NCI-H460 (cell line): Measurements from ENCODE around the gene POLR2C. TPM values are rescaled to one million over a fixed set of nuclear protein-coding genes. Genes with fewer than 3 reads are reported as not detected.

Experiments used
- DNase-seq: peaks from one replicate; pipeline ENCODE4 v3.0.0-alpha.2; 2016; ENCODE audit warnings: low read depth; ENCODE audit errors: extremely low read depth
- total RNA-seq: library from RNA; depleted of rRNA; stranded (reverse); fragments of >200 nt; shearing (Covaris generic); gene quantifications from 2 replicates; pipeline ENCODE4 v1.2.3, GENCODE V29; 2014

The POLR2C gene
- total RNA-seq, 1 experiment from 2014 or later = 153 TPM

DNA sequence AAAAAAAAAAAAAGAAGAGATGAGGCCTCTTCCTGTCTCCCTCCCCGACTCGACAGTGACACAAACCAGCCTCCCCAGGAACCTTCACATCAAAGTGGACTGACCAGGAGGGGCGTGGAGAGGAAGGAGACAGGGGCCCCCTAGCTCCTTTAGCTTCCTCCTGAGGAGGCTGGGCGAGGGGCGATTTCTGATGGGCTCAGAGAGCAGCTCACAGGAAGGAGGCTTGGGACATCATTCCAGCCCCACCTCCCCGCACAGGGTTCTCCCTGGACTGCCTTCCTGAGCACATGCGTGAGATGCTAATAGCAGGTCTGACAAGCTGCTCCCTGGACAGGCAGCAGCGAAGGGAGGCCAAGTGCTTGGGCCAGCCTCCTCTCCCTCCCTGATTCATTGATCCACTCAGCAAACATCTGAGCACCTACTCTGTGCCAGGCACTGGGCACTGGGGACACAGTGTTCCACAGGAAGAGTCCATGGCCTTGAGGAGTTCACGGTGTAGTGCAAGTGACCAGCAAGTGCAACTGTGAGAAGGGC is 38.2 kb downstream of the POLR2C start:
- no peak for DNase-seq

DNA sequence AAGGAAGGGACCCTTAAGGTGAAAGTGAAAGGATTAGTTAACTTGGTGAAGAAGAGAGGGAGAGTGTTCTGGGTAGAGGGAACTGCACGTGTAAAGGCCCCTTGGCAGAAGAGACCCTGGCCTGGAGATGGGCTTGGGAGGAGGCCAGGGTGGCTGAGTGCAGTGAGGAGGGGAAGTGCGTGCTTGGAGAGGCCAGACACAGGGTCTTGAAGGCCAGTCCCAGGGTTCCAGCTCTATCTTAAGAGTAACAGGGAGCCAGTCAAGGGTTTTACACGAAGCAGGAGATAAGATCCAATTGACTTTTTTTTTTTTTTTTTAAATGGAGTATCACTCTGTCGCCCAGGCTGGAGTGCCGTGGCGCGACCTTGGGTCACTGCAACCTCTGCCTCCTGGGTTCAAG is 39.0 kb downstream of the POLR2C start:
- DNase-seq = no peak

DNA sequence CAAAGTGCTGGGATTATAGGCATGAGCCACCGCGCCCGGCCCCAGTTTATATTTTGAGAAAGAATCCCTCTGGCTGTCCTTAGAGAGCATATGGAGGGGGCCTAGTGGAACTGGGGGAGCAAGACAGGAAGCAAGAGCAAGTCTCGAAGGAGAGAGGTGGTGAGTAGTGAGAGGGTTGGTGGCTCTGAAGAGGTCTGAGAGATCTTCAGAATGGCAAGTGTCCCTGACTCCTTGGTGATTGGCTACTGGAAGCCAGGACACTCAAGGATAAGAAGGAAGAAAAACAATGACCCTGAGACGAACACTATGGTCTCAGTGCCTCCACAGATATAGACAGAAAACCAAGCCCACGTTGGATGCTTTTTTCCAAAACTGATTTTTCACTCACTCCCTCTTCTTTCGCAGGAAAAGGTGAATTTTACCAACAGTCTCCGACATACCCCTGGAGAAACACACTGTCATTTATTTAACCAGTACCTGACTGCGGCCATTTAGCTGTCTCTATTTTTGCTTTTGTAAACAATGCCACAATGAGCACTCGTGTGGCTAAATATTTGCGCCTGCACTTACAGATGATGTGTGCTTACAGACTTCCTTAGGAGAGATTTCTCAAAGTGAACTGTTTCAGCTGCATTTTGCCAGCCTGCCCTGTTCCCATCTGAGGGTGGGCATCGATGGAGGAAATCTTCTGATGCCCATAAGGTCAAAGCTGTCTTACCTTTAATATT is 39.7 kb downstream of the POLR2C start:
- DNase-seq = no peak

DNA sequence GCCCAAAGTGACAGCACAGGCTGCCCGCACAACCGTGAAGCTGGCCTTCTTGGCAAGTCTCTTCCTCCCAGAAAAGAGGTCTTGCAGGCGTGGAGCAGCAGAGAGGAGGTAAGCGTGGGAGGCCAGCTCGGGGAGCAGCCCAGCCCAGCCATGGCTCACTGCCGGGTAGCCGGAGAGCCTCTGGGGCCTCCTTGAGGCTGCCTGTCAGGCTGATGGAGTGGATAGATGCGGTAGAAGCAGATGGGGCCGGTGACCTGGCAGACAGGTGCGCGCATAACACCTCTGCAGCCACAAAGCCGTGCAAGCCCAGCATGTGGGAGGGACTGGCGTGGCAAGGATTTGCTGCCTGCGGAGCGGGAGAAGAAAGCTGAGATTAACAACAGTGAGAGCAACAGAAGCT is 40.9 kb downstream of the POLR2C start:
- DNase-seq = no peak

DNA sequence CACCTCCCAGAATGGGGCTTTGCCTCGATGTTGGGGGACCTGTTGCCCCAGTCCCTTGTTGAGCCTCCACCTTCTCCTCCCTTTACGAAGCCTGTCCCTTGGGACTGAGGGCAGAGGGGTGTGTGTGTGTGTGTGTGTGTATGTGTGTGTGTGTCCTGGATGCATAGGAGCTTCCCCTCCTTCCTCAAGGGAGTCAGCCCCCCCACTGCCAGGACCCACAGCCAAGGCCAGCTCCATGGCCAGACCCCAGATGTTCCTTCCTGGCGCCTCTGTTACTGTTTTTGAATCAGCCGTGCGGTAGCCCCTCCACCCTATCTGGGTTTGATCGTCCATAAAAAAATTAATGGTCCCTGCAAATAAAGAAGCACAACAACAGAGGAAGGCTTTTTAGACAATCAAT is 41.5 kb downstream of the POLR2C start:
- DNase-seq = no peak

DNA sequence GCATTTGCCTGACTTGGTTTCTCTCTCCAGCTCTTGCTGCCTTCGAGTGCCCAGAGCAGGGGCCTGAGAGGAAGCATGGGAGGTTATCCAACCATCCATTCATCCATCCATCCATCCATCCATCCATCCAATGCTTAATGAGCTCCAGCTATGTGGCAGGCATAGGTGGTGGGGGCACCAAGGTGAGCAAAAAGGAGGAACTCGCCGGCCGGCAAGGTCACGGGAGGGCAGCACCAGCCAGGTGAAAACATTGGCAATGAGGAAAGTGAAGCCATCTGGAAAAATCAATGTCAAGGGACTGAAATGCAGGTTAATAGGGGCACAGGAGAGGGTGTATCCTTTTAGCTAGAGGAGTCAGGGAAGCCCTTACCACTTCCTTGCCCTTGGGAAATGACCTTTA is 42.0 kb downstream of the POLR2C start:
- DNase-seq = no peak

DNA sequence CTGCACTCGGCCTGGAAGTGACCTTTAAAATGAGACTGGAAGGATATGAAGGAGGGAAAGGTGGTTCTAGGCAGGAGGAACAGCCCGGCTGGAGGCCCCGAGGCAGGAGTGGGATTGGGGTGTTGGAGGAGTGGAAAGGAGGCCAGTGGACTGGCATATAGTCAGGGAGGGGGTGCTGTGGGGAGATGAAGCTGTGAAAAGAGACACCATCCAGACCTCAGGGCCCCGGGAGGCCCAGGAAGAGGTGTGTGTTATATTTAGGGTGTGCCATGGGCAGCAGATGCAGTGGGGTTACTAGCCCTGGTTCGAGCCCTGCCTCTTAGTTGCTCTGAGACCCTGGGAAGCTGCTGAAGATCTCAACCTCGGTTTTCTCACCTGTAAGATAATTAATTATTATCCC is 42.7 kb downstream of the POLR2C start:
- DNase-seq = no peak

DNA sequence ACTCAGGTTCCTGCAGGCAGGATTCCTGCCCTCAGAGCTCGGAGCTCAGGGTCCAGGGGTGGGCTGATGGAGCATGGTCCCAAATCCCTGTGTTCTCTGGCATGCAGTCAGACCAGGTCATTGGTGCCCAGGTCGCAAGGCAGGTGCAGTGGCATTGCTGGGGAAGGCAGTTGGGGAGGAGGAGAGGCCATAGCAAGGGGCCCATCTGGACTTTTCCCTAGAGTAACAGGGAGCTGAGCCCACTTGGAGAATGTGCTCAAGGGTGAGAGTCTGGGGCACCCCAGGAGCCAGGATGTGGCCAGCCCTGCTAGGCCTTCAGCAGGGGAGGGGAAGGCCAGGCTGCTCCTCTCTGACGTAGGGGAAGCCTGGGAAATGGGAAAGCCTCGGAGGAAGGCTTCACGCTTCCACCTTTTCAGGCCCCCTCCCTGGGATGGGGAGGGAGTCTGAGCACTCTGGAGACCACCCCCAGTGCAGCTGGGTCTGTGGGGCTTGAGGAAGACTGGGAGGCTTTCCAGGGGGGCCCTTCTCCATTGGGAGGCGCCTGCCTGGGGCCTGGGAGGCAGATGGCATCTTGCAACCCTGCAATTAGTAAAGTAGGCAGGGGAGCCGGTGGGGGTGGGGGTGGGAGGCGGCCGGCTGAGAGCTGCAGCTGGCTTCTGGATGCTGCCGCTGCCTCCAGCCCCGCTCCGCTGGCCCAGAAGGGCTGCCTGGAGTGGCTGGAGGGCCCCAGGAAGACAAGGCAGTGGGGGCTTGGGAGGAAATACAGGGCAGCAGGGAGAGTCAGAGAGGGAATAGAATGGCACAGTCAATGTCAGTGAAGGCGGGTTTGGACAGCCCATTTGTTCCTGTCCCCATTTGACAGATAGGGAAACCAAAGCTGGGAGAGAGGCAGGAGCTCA is 44.9 kb downstream of the POLR2C start:
- no peak for DNase-seq

DNA sequence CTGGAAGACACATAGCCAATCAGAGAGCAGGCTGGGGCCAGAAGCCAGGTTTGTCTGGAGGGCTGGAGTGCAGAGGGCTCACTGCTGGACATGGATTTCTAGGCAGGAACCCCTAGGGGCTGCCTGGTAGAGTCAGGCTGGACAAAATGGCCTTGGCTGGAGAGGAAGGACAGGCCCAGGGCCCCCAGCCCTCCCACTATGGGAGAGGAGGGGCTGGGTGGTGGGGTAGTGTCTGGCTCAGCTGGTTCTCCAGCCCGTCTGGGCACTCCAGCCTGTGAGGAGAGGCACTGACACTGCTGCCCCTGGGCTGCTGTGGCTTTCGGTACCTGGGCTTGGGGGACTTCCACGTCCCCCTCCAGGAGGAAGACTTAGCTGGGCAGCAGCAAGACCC is 45.6 kb downstream of the POLR2C start:
- DNase-seq = no peak

DNA sequence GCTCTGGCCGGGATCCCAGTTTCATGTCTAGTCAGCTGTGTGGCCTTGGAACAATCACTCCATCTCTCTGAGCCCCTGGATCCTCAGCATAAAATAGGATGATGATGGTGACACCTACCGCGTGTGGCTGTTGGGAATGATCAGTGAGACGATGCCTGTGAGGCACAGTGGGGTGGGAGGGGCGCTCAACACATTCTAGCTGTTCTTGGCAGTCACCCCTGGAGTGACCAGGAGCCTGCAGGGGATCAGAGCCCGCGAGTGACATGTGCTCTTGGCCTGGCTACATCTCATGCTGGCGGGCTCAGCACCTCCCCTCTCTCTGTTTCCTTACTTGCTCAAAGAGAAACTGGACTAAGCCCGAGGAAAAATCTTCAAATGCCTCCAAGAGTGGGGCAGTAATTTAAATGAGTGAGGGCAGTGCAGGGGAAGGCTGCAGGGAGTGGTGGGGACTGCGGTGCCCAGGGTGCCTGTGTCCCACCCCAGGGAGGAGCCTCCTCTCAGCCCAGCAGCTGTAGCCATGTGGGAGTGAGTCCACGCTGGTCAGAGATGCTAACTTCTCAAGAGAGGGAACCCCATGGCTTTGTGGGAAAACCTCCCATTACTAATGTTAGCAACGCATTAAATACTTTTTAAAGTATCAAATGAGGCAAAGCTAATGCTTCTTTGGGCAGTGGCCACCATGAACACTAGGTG is 46.9 kb downstream of the POLR2C start:
- no peak for DNase-seq

DNA sequence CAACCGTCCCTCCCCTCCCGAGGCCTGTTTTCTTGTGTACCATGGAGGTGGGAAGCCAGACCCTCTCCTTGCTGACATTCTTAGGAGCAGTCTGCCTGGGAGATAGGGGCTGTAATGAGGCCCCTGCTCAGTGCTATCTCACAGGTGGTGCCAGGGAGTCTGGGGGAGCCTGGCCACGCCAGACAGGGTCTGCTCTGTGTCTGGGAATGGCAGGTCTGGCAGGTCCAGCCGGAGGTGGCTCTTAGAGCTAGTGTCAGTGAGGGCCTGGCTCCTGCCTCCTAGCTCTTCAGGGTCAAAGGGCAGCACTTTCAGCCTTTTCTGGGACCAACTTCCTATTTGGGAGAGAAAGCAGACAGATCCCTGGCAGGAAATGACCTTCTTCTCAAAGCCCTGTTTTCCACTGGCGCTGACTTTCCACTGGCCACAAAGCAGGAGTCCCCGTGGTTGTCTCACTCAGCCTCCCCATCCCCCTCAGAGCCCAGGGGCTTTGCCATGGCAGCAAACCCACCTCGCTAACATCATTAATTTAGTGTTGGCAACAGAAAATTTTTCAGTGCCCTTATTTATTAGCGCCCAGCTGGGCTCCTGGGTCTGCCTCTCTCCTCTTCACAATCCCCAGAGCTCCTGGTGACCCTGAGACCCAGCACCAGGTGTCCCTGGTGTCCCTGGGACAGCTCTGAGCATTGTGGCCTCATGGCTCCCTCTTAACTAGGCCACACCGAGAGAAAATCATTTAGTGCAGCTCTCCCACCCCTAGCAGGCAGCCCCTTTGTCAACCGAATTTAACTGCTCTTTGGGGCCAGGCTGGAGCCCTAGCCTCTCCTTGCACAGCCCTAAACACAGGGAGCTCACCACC is 47.8 kb downstream of the POLR2C start:
- no peak for DNase-seq

DNA sequence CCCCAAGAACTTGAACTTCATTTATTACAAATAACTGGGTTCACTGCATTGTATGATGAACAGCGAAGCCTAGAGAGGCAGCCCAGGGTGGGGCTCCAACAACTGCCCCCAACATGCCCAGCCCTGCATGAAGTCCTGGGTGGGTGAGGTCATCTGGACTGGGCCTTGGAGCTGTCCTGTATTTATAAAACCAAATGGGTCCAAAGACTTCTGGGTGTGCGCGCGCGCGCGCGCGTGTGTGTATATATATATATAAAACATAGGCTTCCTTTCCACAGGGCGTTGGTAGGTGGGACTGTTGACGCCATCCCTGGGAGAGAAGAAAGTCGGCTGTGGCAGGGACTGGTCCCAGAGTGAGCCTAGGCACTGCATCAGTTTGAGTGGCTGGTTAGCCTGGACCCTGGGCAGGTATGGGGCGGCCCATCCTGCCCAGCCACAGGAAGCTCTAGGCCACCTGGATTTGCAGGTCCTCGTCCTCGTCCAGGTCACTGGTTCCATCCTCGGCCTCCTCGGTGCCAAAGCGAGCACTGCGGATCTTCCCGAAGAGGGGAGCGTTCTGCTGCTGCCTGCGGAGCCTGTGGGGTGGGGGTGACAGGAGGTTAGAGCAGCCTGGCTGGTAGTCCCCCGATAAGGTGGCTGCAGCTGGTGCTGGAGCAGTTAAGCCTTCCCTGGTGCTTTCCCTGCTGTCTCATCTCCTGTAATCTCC is 50.0 kb downstream of the POLR2C start:
- no peak for DNase-seq

DNA sequence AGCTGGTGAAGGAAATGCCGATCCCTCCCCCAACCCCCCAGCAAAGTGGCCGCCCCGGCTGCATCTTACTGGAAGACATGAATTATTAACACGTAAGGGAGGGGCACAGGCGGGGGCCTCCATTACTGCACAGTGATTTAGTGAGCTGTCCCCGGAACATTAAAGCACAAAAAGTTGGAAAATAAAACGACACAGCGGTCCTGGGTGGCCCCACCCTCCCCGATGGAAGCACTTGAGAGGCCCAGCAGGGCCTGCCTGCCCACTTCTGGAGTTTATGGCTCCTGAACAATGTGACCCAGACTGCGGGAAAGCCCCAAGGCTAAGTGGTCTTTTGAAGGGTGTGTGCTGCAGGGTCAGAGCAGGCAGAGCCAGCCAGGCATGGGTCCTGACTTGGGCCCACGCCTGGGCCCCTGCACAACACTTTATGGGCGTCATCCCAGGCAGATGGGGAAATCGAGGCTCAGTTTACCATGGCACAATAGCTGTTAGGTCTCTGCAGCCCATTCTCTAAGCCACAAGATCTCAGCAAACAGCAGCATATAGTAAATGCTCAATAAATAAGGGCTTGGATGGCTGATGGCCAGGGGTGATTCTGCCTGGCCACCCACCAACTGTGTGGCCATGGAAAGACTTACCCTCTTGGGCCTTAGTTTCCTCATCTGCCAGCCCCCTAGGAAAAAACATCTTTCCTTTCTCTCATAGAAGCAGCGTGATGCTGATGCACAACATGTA is 51.1 kb downstream of the POLR2C start:
- no peak for DNase-seq

DNA sequence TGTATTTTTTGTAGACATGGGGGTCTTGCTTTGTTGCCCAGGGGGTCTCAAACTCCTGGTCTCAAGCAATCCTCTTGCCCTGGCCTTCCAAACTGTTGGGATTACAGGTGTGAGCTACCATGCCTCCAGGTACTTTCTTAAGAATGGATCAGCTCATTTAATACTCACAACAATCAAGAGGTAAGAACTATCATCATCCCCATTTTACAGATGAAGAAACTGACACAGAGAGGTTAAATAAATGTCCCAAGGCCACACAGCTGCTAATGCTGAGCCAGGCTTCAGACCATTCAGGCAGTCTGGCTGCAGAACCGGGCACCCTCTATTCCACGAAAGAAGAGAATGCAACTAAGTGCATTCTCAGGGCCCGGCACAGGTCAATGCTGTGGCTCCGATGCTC is 51.9 kb downstream of the POLR2C start:
- no peak for DNase-seq

DNA sequence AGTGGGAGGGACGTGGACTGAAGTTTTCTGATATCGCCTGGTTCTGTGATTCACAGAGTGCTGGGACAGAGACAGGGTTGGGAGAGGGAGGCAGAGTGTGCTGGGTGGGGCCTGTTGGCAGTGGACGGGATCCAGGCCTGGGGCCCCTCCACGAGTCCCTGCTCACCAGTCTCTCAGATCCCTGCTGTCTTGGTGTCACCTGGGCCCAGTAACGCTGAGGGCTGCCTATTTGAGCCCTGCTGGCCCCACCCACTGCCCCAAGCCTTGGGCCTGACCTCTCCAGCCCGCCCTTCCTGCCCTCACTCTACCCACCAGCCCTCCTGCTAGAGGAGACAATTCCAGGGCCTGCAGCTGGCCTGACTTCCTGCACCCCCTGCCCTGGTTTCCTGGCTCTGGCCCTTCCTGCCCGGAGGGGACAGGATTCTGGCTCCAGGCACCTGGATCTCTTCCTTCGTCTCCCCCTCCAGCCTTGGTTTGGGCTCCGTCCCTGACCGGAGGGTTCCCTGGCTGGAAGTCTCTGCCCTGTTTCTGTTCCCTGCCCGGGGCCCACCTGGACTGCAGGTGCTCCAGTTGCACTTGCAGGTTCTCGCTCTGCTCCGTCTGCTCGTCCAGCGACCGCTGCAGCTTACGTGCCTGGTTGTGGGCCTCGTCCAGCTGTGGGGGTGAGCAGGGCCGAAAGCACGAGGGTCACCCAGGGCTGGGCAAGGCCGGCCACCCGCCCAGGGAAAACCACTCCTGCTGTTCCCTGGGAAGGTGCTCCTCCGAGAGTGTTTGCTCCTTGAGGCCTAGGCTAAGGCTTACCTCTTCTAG is 52.5 kb downstream of the POLR2C start:
- no peak for DNase-seq

DNA sequence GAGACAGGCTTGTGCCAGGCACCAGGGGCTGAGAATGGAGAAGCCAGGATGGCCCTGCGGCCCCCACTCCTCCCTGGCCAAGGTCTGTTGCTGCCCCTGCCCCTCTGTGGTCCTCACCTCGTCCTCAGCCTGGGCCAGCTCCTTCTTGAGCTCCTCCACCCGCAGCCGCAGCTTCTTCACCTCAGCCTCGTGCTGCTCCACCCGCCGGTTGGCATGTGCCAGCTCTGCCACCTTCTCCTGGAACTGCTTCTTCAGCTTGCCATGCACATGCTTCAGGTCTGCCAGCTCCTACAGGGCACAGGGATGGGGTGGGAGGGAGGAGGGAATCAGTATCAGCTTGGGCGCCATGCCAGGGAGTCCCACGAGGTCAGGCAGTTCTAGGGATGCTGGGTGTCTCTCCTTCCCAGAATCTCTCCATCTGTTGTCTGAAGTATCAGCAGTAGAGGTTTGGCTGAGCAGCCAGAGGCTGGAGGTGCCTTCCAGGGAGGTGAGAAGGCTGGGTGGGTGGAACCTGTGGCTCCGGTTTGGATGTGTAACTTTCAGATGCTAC is 53.8 kb downstream of the POLR2C start:
- DNase-seq = no peak

DNA sequence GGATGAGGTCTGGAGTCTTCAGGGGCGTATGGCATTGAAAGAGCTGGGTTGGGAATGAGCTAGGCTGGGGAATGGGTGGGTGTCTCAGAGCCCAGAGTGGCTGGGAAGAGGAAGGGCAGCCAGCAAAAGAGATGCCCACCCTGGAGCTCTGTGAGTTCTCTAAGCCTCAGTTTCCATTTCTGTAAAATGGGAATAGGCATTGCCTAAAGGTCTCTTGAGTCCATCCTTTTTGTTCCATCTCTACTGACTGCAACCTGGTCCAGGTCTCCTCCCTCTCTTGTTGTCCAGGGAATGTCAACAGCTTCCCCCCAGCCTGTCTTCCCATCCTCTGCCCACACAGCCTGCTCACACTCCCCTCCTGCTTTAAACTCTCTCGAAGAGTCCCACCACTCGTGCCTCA is 54.3 kb downstream of the POLR2C start:
- no peak for DNase-seq
